Measurements from ENCODE around the gene FAM107B. TPM values are rescaled to one million over a fixed set of nuclear protein-coding genes. Genes with fewer than 3 reads are reported as not detected.

FAM107B gene
- polyA plus RNA-seq, 2 donors, result 9.0 to 24.2 TPM

DNA sequence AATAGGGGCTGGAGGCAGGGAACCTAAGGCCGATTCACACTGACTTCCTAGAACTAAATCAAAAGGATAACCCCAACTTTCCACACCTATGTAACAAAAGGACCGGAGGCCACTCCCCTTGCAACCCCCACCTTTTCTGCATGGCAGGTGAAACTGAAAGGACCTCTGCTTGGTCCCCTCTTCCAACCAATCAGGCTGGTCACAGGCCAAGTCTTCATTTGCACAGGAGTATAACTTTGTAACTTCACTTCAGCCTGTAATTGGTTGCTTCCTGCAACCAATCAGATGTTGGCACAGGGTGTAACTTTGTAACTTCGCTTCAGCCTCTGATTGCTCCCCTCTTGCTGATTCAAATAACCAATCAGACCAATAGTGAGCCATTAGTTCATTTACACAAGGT lies 190.0 kb downstream of the FAM107B start:
- Histone ChIP-seq H3K27ac (ENCODE audit: low read depth in 2 of 2, low read length in 1 of 2) (no peak overlapping the region), H3K4me3 (ENCODE audit: low read depth in 1 of 2, low read length in 2 of 2) (no peak overlapping the region), H3K4me1 (ENCODE audit: control insufficient read depth in 2 of 2, insufficient read depth in 2 of 2, low read length in 1 of 2) (peaks cover 0 to 2% of the 10 kb centered on the region in 2 donors), H3K9me3 (ENCODE audit: control insufficient read depth in 2 of 2, insufficient read depth in 1 of 2, low read depth in 1 of 2, low read length in 1 of 2) (no peaks in the 10 kb centered on the region), H3K27me3 (ENCODE audit: control insufficient read depth in 1 of 2, insufficient read depth in 2 of 2, low read length in 2 of 2) (no peaks in the 10 kb centered on the region), H3K36me3 (ENCODE audit: control insufficient read depth in 2 of 2, insufficient read depth in 2 of 2, low read length in 1 of 2) (peaks cover 0 to 2% of the 10 kb centered on the region in 2 donors)
- 79 to 85% methylated on average over 3 of the region's 3 CpGs for WGBS, 2 donors

- Histone ChIP-seq H3K36me3 (ENCODE audit: control insufficient read depth in 2 of 2, insufficient read depth in 2 of 2, low read length in 1 of 2) (peaks cover 0 to 2% of the 10 kb centered on the region in 2 donors), H3K27me3 (ENCODE audit: control insufficient read depth in 1 of 2, insufficient read depth in 2 of 2, low read length in 2 of 2) (no peaks in the 10 kb centered on the region), H3K27ac (ENCODE audit: low read depth in 2 of 2, low read length in 1 of 2) (no peak overlapping the region), H3K9me3 (ENCODE audit: control insufficient read depth in 2 of 2, insufficient read depth in 1 of 2, low read depth in 1 of 2, low read length in 1 of 2) (no peaks in the 10 kb centered on the region), H3K4me1 (ENCODE audit: control insufficient read depth in 2 of 2, insufficient read depth in 2 of 2, low read length in 1 of 2) (peaks cover 0 to 2% of the 10 kb centered on the region in 2 donors), H3K4me3 (ENCODE audit: low read depth in 1 of 2, low read length in 2 of 2) (no peak overlapping the region)
- 87 to 90% methylated on average over 4 of the region's 4 CpGs for WGBS, 2 donors
Measured at GRCh38 chr10:14583967-14584366, 190.7 kb downstream of the FAM107B start.

- no peak overlapping the region for H3K4me3 ChIP-seq (ENCODE audit: low read depth in 1 of 2, low read length in 2 of 2)
- 81% methylated on average over 11 of the region's 11 CpGs for WGBS, 2 donors
- H3K4me1 ChIP-seq (ENCODE audit: control insufficient read depth in 2 of 2, insufficient read depth in 2 of 2, low read length in 1 of 2), result peaks cover 0 to under 1% of the 10 kb centered on the region in 2 donors
- no peaks in the 10 kb centered on the region for H3K9me3 ChIP-seq (ENCODE audit: control insufficient read depth in 2 of 2, insufficient read depth in 1 of 2, low read depth in 1 of 2, low read length in 1 of 2)
- H3K36me3 ChIP-seq (ENCODE audit: control insufficient read depth in 2 of 2, insufficient read depth in 2 of 2, low read length in 1 of 2), result peaks cover 0 to 2% of the 10 kb centered on the region in 2 donors
- H3K27me3 ChIP-seq (ENCODE audit: control insufficient read depth in 1 of 2, insufficient read depth in 2 of 2, low read length in 2 of 2), result no peaks in the 10 kb centered on the region
- no peak overlapping the region for H3K27ac ChIP-seq (ENCODE audit: low read depth in 2 of 2, low read length in 1 of 2)
Measured at GRCh38 chr10:14583252-14583651, 191.4 kb downstream of the FAM107B start.

DNA sequence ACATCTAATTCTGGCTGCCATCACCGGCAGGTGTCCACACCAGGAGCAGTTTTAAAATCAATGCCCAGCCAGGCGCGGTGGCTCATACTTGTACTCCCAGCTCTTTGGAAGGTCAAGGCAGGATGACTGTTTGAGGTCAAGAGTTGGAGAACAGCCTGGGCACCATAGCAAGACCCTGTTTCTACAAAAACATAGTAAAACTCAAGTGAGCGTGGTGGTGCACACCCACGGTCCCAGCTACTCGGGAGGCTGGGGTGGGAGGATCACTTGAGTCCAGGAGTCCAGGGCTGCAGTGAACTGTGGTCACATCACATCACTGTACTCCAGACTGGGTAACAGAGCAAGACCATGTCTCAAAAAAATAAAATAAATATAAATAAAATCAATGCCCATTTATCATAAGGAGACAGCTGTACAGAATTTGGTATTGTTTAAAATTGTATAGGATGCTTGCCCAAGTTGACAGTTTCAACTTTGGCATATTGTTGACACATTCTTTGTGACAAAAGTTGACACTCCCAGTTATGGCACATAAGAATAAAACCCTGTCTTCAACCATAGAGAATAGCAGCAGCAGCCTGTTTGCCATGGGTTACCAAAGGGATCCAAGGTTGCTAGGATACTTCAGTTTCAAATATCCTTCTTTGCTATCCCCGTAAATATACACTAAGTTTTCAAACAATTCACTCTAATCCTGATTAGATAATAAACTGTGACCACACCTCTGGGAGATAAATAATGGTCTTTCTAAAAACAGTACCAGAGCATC lies 193.0 kb downstream of the FAM107B start:
- 91 to 93% methylated on average over 7 of the region's 7 CpGs for WGBS, 2 donors
- Histone ChIP-seq H3K9me3 (ENCODE audit: control insufficient read depth in 2 of 2, insufficient read depth in 1 of 2, low read depth in 1 of 2, low read length in 1 of 2) (no peaks in the 10 kb centered on the region), H3K4me1 (ENCODE audit: control insufficient read depth in 2 of 2, insufficient read depth in 2 of 2, low read length in 1 of 2) (no peaks in the 10 kb centered on the region)

DNA sequence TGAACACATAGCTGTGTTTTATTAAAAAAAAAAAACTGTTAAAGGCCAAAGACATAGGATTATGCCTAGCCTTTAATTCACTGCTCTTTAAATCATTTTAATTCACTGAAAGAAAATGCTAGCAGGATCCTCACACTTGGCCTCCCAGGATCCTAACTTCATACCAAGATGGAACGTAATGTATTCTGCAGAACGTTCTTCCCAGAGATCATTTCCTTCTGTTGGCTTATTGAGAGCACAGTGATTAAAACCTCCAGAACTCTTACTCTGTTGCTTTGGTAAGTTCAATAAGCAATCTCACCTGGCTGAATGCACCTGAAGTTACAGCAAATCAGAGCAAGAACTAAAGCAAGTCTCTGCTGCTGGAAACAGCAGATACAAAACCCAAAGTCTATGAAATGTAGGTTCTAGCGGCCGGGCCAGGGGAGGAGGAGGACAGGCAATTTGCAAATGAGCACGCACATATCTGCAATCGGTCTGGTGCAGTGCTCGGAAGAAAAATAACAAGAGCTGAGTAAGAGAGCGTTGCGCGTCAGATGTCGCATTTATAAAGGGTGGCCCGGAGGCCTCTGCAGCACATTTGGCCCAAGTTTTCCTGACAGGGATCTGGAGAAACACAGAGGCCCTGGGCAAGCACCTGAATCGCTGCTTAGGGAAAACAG lies 193.9 kb downstream of the FAM107B start:
- Histone ChIP-seq H3K36me3 (ENCODE audit: control insufficient read depth in 2 of 2, insufficient read depth in 2 of 2, low read length in 1 of 2) (no peaks in the 10 kb centered on the region), H3K4me3 (ENCODE audit: low read depth in 1 of 2, low read length in 2 of 2) (no peak overlapping the region), H3K27me3 (ENCODE audit: control insufficient read depth in 1 of 2, insufficient read depth in 2 of 2, low read length in 2 of 2) (no peaks in the 10 kb centered on the region), H3K4me1 (ENCODE audit: control insufficient read depth in 2 of 2, insufficient read depth in 2 of 2, low read length in 1 of 2) (no peaks in the 10 kb centered on the region), H3K9me3 (ENCODE audit: control insufficient read depth in 2 of 2, insufficient read depth in 1 of 2, low read depth in 1 of 2, low read length in 1 of 2) (no peaks in the 10 kb centered on the region), H3K27ac (ENCODE audit: low read depth in 2 of 2, low read length in 1 of 2) (no peak overlapping the region)
- WGBS, 2 donors, result 90% methylated on average over 13 of the region's 13 CpGs

More for the DNA sequence above, 193.0 kb downstream of the FAM107B start:
- Histone ChIP-seq H3K27me3 (ENCODE audit: control insufficient read depth in 1 of 2, insufficient read depth in 2 of 2, low read length in 2 of 2) (no peaks in the 10 kb centered on the region), H3K36me3 (ENCODE audit: control insufficient read depth in 2 of 2, insufficient read depth in 2 of 2, low read length in 1 of 2) (no peaks in the 10 kb centered on the region), H3K27ac (ENCODE audit: low read depth in 2 of 2, low read length in 1 of 2) (no peak overlapping the region), H3K4me3 (ENCODE audit: low read depth in 1 of 2, low read length in 2 of 2) (no peak overlapping the region)

DNA sequence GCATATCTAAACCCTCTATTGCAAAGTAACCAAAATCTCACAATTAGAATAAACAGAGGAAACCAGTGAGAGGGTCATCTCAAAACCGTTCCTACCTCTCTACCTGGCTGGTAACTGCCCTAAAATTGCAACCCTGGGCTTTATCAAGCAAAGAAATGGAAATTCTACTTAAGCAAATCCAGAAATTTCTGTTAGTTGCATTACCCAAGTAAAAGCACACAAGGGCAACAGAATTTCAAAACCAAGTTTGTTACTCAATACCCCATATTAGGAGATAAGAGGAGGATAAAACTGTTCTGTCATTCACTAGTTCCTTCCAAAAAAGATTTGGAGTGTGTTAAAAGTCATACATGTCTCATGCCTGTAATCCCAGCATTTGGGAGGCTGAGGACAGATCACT lies 195.3 kb downstream of the FAM107B start:
- H3K9me3 ChIP-seq (ENCODE audit: control insufficient read depth in 2 of 2, insufficient read depth in 1 of 2, low read depth in 1 of 2, low read length in 1 of 2), result no peaks in the 10 kb centered on the region
- 87 to 90% methylated on average over 1 of the region's 1 CpG for WGBS, 2 donors

GRCh38 chr10:14578060-14578952 lies 196.4 kb downstream of the FAM107B start:
- Histone ChIP-seq H3K27ac (ENCODE audit: low read depth in 2 of 2, low read length in 1 of 2) (no peak overlapping the region), H3K4me1 (ENCODE audit: control insufficient read depth in 2 of 2, insufficient read depth in 2 of 2, low read length in 1 of 2) (no peaks in the 10 kb centered on the region)

More for the DNA sequence above, 195.3 kb downstream of the FAM107B start:
- H3K27me3 ChIP-seq (ENCODE audit: control insufficient read depth in 1 of 2, insufficient read depth in 2 of 2, low read length in 2 of 2), result no peaks in the 10 kb centered on the region
- no peaks in the 10 kb centered on the region for H3K36me3 ChIP-seq (ENCODE audit: control insufficient read depth in 2 of 2, insufficient read depth in 2 of 2, low read length in 1 of 2)
- no peak overlapping the region for H3K27ac ChIP-seq (ENCODE audit: low read depth in 2 of 2, low read length in 1 of 2)
- no peaks in the 10 kb centered on the region for H3K4me1 ChIP-seq (ENCODE audit: control insufficient read depth in 2 of 2, insufficient read depth in 2 of 2, low read length in 1 of 2)
- no peak overlapping the region for H3K4me3 ChIP-seq (ENCODE audit: low read depth in 1 of 2, low read length in 2 of 2)

GRCh38 chr10:14574885-14575284 lies 199.8 kb downstream of the FAM107B start:
- WGBS, 2 donors, result 86 to 91% methylated on average over 6 of the region's 6 CpGs
- no peak overlapping the region for H3K4me3 ChIP-seq (ENCODE audit: low read depth in 1 of 2, low read length in 2 of 2)
- no peaks in the 10 kb centered on the region for H3K4me1 ChIP-seq (ENCODE audit: control insufficient read depth in 2 of 2, insufficient read depth in 2 of 2, low read length in 1 of 2)
- H3K27ac ChIP-seq (ENCODE audit: low read depth in 2 of 2, low read length in 1 of 2), result no peak overlapping the region
- no peaks in the 10 kb centered on the region for H3K9me3 ChIP-seq (ENCODE audit: control insufficient read depth in 2 of 2, insufficient read depth in 1 of 2, low read depth in 1 of 2, low read length in 1 of 2)
- H3K27me3 ChIP-seq (ENCODE audit: control insufficient read depth in 1 of 2, insufficient read depth in 2 of 2, low read length in 2 of 2), result no peaks in the 10 kb centered on the region
- no peaks in the 10 kb centered on the region for H3K36me3 ChIP-seq (ENCODE audit: control insufficient read depth in 2 of 2, insufficient read depth in 2 of 2, low read length in 1 of 2)

More at GRCh38 chr10:14578060-14578952, 196.4 kb downstream of the FAM107B start:
- H3K27me3 ChIP-seq (ENCODE audit: control insufficient read depth in 1 of 2, insufficient read depth in 2 of 2, low read length in 2 of 2), result no peaks in the 10 kb centered on the region
- no peaks in the 10 kb centered on the region for H3K36me3 ChIP-seq (ENCODE audit: control insufficient read depth in 2 of 2, insufficient read depth in 2 of 2, low read length in 1 of 2)
- no peaks in the 10 kb centered on the region for H3K9me3 ChIP-seq (ENCODE audit: control insufficient read depth in 2 of 2, insufficient read depth in 1 of 2, low read depth in 1 of 2, low read length in 1 of 2)
- WGBS, 2 donors, result 52 to 57% methylated on average over 18 of the region's 18 CpGs
- no peak overlapping the region for H3K4me3 ChIP-seq (ENCODE audit: low read depth in 1 of 2, low read length in 2 of 2)

DNA sequence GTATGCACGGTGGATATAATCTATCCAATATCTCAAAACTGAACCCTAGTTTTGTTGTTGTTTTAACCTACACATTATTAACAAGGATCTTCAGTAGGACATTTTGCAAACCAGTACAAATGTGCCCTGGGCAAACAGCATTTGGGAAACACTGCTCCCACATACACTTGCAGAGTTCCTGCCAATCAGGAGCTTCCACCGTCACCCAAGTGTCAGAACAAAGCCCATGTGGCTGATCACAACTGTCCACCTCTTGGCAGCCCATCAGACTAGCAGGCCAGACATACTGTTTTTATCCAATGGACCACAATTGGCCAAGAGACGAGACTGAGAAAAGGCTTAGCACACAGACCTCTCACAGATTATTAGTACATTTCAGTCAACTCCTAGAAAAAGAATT lies 200.4 kb downstream of the FAM107B start:
- Histone ChIP-seq H3K36me3 (ENCODE audit: control insufficient read depth in 2 of 2, insufficient read depth in 2 of 2, low read length in 1 of 2) (no peaks in the 10 kb centered on the region), H3K27me3 (ENCODE audit: control insufficient read depth in 1 of 2, insufficient read depth in 2 of 2, low read length in 2 of 2) (no peaks in the 10 kb centered on the region), H3K4me3 (ENCODE audit: low read depth in 1 of 2, low read length in 2 of 2) (no peak overlapping the region), H3K9me3 (ENCODE audit: control insufficient read depth in 2 of 2, insufficient read depth in 1 of 2, low read depth in 1 of 2, low read length in 1 of 2) (no peaks in the 10 kb centered on the region), H3K4me1 (ENCODE audit: control insufficient read depth in 2 of 2, insufficient read depth in 2 of 2, low read length in 1 of 2) (no peaks in the 10 kb centered on the region), H3K27ac (ENCODE audit: low read depth in 2 of 2, low read length in 1 of 2) (no peak overlapping the region)
- 78 to 89% methylated on average over 3 of the region's 3 CpGs for WGBS, 2 donors
